Mesendoderm (in vitro differentiated cells): Measurements from ENCODE around the gene EPS15.
"Not testable (repeated sequence)": the region's sequence is repeated elsewhere in the genome, so short reads cannot be mapped to it uniquely, and the experiment has no call there.

Experiments
- DNase-seq: peaks from one replicate; pipeline ENCODE4 v3.0.0; 2013
- H2AK5ac ChIP-seq: 2 replicates; pipeline ENCODE4 v1.6.1; 2013; ENCODE audit warnings: low read length, inconsistent platforms
- H2BK120ac ChIP-seq: 2 replicates; pipeline ENCODE4 v1.6.1; 2013; ENCODE audit warnings: low read depth, mild to moderate bottlenecking, low read length, moderate library complexity, mixed read lengths
- H2BK15ac ChIP-seq: replicated peaks from 2 replicates; pipeline ENCODE4 v1.6.1; 2013; ENCODE audit warnings: low read depth, mild to moderate bottlenecking, moderate library complexity
- H2BK5ac ChIP-seq: 2 replicates; pipeline ENCODE4 v1.6.1; 2013; ENCODE audit warnings: low read length, inconsistent platforms
- H3K18ac ChIP-seq: 2 replicates; pipeline ENCODE4 v1.6.1; 2013; ENCODE audit warnings: mild to moderate bottlenecking, low read length, mixed read lengths
- H3K23ac ChIP-seq: one replicate; pipeline ENCODE4 v1.6.1; 2013; ENCODE audit warnings: low read length
- H3K27ac ChIP-seq: 2 replicates; pipeline ENCODE4 v1.5.1; 2013; ENCODE audit warnings: low read depth, mild to moderate bottlenecking, inconsistent platforms, low read length, moderate library complexity
- H3K27me3 ChIP-seq: 2 replicates; pipeline ENCODE4 v1.6.1; 2013; ENCODE audit warnings: low read length, control low read depth, mild to moderate bottlenecking, inconsistent platforms; ENCODE audit not compliant: insufficient read depth, poor library complexity
- H3K36me3 ChIP-seq: 2 replicates; pipeline ENCODE4 v1.6.1; 2013; ENCODE audit warnings: low read length, inconsistent platforms; ENCODE audit not compliant: control insufficient read depth, insufficient read depth
- H3K4ac ChIP-seq: one replicate; pipeline ENCODE4 v1.6.1; 2013; ENCODE audit warnings: low read depth, mild to moderate bottlenecking, low read length, moderate library complexity
- H3K4me1 ChIP-seq: 2 replicates; pipeline ENCODE4 v1.6.1; 2013; ENCODE audit warnings: low read depth, low read length, inconsistent platforms; ENCODE audit not compliant: control insufficient read depth
- H3K4me2 ChIP-seq: 2 replicates; pipeline ENCODE4 v1.6.1; 2013; ENCODE audit warnings: low read length
- H3K4me3 ChIP-seq: 2 replicates; pipeline ENCODE4 v1.5.1; 2013; ENCODE audit warnings: mild to moderate bottlenecking, low read length
- H3K56ac ChIP-seq: one replicate; pipeline ENCODE4 v1.6.1; 2013; ENCODE audit warnings: low read length
- H3K79me1 ChIP-seq: 2 replicates; pipeline ENCODE4 v1.6.1; 2013; ENCODE audit warnings: low read length, inconsistent platforms
- H3K79me2 ChIP-seq: 2 replicates; pipeline ENCODE4 v1.6.1; 2013; ENCODE audit warnings: mild to moderate bottlenecking, low read length; ENCODE audit not compliant: control insufficient read depth, insufficient read depth
- H3K9ac ChIP-seq: 2 replicates; pipeline ENCODE4 v1.6.1; 2013; ENCODE audit warnings: low read length, inconsistent platforms
- H4K5ac ChIP-seq: one replicate; pipeline ENCODE4 v1.6.1; 2013; ENCODE audit warnings: low read length
- H4K8ac ChIP-seq: one replicate; pipeline ENCODE4 v1.6.1; 2013; ENCODE audit warnings: low read depth, mild to moderate bottlenecking, control low read depth, low read length, moderate library complexity
- WGBS: extraction: QIAGEN DNeasy Blood & Tissue Kit; methylation state at CpG from one replicate; pipeline ENCODE4 v1.1.7; 2013; ENCODE audit warnings: low lambda C conversion rate, missing lambda C conversion rate; ENCODE audit not compliant: insufficient coverage; ENCODE audit errors: extremely low coverage; 5-methylcytosine and 5-hydroxymethylcytosine counted together

The EPS15 gene

DNA sequence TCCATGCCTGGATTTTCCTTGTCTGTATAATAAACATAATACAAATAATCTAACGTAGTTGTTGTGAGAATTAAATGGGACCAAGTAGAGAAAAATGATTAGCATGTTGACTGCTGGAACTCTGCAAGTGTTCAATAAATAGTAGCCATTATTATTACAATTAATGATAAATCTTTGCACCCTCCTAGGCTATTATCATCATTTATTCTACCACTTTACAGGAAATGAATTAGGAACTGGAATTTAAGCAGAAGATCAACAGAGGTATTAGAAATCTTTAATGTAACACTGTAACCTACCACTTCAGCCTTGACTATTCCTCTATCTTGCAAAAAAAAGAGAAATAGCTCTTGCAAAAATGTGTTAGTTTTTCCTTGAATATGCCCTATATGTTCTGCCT lies 126.8 kb downstream of the EPS15 start:
- Histone ChIP-seq H2BK15ac (no peak overlapping the region), H3K27ac (no peak overlapping the region), H3K9ac (no peak overlapping the region), H4K5ac (no peak overlapping the region), H3K36me3 (no peaks in the 10 kb centered on the region), H3K79me2 (no peaks in the 10 kb centered on the region), H3K27me3 (no peaks in the 10 kb centered on the region), H3K4me3 (no peak overlapping the region), H3K79me1 (no peaks in the 10 kb centered on the region), H3K23ac (no peak overlapping the region), H4K8ac (no peak overlapping the region), H3K56ac (no peak overlapping the region), H3K4ac (no peak overlapping the region), H2BK5ac (no peak overlapping the region), H3K18ac (no peak overlapping the region), H2AK5ac (no peak overlapping the region), H2BK120ac (no peak overlapping the region), H3K4me1 (no peaks in the 10 kb centered on the region), H3K4me2 (no peak overlapping the region)
- WGBS = no CpG with 5 or more reads among the region's 1 CpG
- DNase-seq = no peak

DNA sequence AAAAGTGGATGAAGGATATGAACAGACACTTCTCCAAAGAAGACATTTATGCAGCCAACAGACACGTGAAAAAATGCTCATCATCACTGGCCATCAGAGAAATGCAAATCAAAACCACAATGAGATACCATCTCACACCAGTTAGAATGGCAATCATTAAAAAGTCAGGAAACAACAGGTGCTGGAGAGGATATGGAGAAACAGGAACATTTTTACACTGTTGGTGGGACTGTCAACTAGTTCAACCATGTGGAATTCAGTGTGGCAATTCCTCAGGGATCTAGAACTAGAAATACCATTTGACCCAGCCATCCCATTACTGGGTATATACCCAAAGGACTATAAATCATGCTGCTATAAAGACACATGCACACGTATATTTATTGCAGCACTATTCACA lies 128.4 kb downstream of the EPS15 start:
- not testable (repeated sequence) for H3K23ac ChIP-seq, H3K79me1 ChIP-seq, H3K56ac ChIP-seq, H4K5ac ChIP-seq, H3K9ac ChIP-seq, DNase-seq, H3K4ac ChIP-seq, H2BK5ac ChIP-seq, H3K27ac ChIP-seq, H3K36me3 ChIP-seq, H3K18ac ChIP-seq, H2BK15ac ChIP-seq, H3K79me2 ChIP-seq, H2BK120ac ChIP-seq, H2AK5ac ChIP-seq, H3K4me1 ChIP-seq, H3K4me3 ChIP-seq, H3K27me3 ChIP-seq, H3K4me2 ChIP-seq, H4K8ac ChIP-seq
- WGBS = no CpG with 5 or more reads among the region's 2 CpGs

DNA sequence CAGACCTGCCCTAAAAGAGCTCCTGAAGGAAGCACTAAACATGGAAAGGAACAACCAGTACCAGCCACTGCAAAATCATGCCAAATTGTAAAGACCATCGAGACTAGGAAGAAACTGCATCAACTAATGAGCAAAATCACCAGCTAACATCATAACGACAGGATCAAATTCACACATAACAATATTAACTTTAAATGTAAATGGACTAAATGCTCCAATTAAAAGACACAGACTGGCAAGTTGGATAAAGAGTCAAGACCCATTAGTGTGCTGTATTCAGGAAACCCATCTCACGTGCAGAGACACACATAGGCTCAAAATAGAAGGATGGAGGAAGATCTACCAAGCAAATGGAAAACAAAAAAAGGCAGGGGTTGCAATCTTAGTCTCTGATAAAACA lies 131.8 kb downstream of the EPS15 start:
- not testable (repeated sequence) for H4K5ac ChIP-seq, H4K8ac ChIP-seq, H3K23ac ChIP-seq, DNase-seq, H3K36me3 ChIP-seq, H3K27ac ChIP-seq, H2BK5ac ChIP-seq, H3K79me1 ChIP-seq, H2BK120ac ChIP-seq, H3K4ac ChIP-seq, H2AK5ac ChIP-seq, H3K27me3 ChIP-seq, H3K9ac ChIP-seq, H3K56ac ChIP-seq, H3K4me2 ChIP-seq, H3K4me1 ChIP-seq, H3K79me2 ChIP-seq, H3K18ac ChIP-seq, H2BK15ac ChIP-seq, H3K4me3 ChIP-seq
- no CpG with 5 or more reads among the region's 3 CpGs for WGBS

DNA sequence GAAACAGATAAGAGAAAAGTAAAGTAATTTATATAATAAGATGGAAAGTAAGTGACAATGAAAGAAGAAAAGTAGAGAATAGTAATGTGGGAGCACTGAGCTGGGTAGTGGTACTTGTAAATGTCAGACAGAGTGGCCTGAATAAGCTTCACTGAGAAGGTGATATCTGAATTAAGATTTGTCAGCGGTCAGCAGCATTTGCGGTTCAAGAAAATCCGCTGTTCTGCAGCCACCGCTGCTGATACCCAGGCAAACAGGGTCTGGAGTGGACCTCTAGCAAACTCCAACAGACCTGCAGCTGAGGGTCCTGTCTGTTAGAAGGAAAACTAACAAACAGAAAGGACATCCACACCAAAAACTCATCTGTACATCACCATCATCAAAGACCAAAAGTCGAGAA lies 132.8 kb downstream of the EPS15 start:
- no CpG with 5 or more reads among the region's 5 CpGs for WGBS
- H3K27me3 ChIP-seq, H2AK5ac ChIP-seq, H3K79me1 ChIP-seq, H3K4ac ChIP-seq, H2BK5ac ChIP-seq, H3K79me2 ChIP-seq, H4K5ac ChIP-seq, H3K4me2 ChIP-seq, H3K36me3 ChIP-seq, H3K56ac ChIP-seq, H3K23ac ChIP-seq, H2BK120ac ChIP-seq, H3K4me1 ChIP-seq, H3K27ac ChIP-seq, H3K9ac ChIP-seq, H3K18ac ChIP-seq, H4K8ac ChIP-seq, H2BK15ac ChIP-seq, H3K4me3 ChIP-seq: not testable (repeated sequence)
- peak; percentile 2 for DNase-seq

DNA sequence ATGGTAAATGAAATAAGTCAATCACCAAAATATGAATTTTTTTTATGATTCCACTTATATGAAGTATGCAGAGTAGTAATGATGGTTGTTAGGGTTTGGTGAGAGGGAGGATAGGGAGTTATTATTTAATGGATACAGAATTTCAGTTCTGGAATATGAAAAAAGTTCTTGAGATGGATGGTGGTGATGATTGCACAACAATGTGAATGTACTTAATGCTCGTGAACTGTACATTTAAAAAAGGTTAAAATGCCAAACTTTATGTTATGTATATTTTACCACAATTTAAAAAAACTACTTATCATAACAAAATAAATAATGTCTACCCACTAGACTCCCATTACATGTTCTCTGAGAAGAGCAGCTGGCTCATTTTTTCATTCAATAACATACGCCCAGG lies 133.3 kb downstream of the EPS15 start:
- Histone ChIP-seq H4K8ac (no peak overlapping the region), H3K36me3 (no peaks in the 10 kb centered on the region), H3K27ac (no peak overlapping the region), H3K18ac (no peak overlapping the region), H2BK5ac (no peak overlapping the region), H3K4me1 (no peaks in the 10 kb centered on the region), H3K79me1 (no peaks in the 10 kb centered on the region), H4K5ac (no peak overlapping the region), H3K9ac (no peak overlapping the region), H3K4ac (no peak overlapping the region), H3K79me2 (no peaks in the 10 kb centered on the region), H3K4me2 (no peak overlapping the region), H3K4me3 (no peak overlapping the region), H3K56ac (no peak overlapping the region), H2BK120ac (no peak overlapping the region), H3K23ac (no peak overlapping the region), H3K27me3 (no peaks in the 10 kb centered on the region), H2BK15ac (no peak overlapping the region), H2AK5ac (no peak overlapping the region)
- WGBS = no CpG with 5 or more reads among the region's 2 CpGs
- DNase-seq = no peak

DNA sequence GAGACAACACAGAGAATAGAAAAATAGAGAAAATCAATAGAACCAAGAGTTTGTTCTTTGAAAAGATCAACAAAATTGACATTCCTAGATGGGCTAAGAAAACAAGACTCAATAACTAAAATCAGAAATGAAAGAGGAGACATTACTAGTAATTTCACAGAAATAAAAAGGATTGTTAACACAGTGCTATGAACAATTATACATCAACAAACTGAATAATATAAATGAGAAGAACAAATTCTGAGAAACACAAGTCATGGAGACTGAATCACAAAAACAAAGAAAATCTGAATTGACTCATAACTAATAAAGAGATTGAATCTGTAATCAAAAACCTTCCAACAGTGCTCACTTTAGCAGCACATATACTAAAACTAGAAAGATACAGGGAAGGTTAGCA lies 137.1 kb downstream of the EPS15 start:
- H3K4me3 ChIP-seq = no peak overlapping the region
- H3K36me3 ChIP-seq = no peaks in the 10 kb centered on the region
- H3K79me2 ChIP-seq = no peaks in the 10 kb centered on the region
- no peak overlapping the region for H3K23ac ChIP-seq
- no peak overlapping the region for H4K8ac ChIP-seq
- no peaks in the 10 kb centered on the region for H3K79me1 ChIP-seq
- no peaks in the 10 kb centered on the region for H3K4me1 ChIP-seq
- no peak overlapping the region for H2BK120ac ChIP-seq
- no peak overlapping the region for H2BK15ac ChIP-seq
- H3K27ac ChIP-seq = no peak overlapping the region
- no peak overlapping the region for H2BK5ac ChIP-seq
- no peak overlapping the region for H2AK5ac ChIP-seq
- no peaks in the 10 kb centered on the region for H3K27me3 ChIP-seq
- no peak overlapping the region for H4K5ac ChIP-seq
- H3K4me2 ChIP-seq = no peak overlapping the region
- H3K56ac ChIP-seq = no peak overlapping the region
- no peak overlapping the region for H3K18ac ChIP-seq
- no peak overlapping the region for H3K4ac ChIP-seq
- no peak for DNase-seq
- H3K9ac ChIP-seq = no peak overlapping the region
